GM10847 (cell line): Measurements from ENCODE around the gene EPB42.

Source experiments
- POLR2A ChIP-seq: IDR thresholded peaks from 2 replicates; pipeline ENCODE4 v1.6.1; 2011; ENCODE audit not compliant: insufficient read length; ENCODE audit errors: extremely low read depth

The EPB42 gene

DNA sequence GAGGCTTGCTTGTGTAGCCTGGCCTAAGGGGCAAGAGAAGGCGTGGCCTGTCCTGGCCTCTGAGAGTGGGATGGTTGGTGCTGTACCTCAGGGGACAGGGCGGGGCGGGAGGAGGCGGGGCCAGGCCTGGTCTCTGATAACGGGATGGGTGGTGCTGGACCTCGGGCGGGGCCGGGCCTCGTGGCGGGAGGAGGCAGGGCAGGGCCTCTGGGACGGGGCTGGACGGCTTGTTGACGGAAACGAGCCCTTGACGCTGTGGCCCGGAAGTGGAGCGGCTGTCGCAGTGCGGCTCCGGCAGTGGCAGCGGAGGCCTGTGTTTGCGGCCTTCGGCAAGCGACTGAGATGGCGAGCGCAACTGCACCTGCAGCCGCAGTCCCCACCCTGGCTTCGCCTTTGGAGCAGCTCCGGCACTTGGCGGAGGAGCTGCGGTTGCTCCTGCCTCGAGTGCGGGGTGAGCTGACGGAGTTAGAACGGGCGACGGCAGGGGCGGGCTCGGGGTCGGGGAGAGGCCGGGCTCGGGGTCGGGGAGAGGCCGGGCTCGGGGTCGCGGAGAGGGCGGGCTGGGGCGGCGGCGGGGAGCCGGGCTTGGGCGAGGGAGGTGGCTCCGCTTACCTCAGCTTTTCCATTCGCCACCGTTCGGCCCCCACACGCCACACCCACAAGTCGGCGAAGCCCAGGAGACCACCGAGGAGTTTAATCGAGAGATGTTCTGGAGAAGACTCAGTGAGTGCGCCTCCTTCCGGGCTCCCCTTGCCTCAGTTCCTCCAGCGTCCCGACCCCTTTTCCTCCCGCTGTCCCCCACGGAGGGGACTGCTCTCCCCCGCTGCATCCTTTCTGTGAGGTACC, 35.4 kb downstream of the EPB42 start, which contains the start of gene CCNDBP1:
Gene CCNDBP1, plus strand, starts transcription at position 247 of the 846 bp plus-strand sequence. Its CDS starts 96 bp downstream, at position 343.
- TF ChIP-seq POLR2A: peak; percentile 90

GRCh38 chr15:43184407-43185124, 36.3 kb downstream of the EPB42 start:
- TF ChIP-seq POLR2A: no peak

GRCh38 chr15:43183270-43183669, 37.5 kb downstream of the EPB42 start:
- TF ChIP-seq POLR2A: no peak

DNA sequence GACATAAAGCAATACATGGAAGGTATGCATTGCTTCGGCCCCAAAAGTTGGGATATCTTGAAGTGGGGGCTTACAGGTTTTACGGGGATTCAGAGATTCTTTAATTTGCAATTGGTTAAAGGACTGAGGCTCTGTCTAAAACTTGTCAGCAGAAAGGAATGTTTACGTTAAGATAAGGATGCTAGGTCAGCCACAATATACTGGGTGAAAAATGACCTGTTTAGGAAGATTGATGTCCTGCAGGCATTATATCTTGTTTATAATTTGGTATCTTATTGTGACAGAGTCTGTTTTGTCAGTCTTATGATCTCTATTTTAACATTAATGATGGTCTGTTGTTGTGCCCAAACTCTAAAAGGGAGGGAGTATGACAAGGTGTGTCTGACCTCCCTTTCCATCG, 50.9 kb downstream of the EPB42 start:
- no peak for TF ChIP-seq POLR2A

DNA sequence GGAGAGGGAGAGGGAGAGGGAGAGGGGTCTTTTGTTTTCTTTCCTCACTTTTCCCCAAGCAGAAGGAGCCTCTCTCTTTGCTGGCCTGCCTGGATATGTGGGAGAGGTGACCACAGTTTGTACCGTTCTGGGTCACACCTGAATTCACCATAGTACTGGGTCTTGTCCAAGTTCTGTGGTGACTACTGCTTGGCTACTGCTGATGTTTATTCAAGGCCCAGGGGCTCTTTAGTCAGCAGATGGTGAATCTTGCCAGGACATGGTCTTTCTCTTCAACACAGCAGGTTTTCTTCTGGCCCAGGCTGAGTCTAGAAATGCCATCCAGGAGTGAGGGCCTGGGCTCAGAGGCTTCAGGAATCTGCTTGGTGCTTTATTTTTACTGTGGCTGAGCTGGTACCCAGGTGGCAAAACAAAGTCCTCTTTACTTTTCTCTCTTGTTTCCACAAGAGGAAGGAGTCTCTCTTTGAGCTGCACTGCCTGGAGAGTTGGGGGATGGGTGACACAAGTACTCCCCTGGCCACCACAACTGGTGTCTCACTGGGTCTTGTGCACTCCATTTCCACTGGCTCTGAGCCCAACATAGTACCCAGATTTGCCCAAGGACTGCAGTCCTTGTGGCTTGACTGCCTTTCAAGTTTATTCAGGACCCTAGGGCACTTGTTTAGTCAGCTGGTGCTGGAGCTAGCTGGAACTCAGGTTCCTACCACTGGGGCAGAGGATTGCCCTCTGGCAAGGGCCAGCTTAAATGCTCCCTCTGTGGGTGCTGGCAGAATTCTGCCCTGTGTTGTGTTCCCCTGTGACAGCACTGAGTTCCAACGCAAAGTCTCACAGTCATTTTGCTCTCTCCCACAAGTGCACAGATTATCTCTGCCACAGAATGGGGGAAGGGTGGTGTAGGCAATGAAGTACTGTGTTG, 52.4 kb downstream of the EPB42 start:
- no peak for TF ChIP-seq POLR2A

GRCh38 chr15:43165801-43166325, 55.0 kb downstream of the EPB42 start:
- no peak for TF ChIP-seq POLR2A

DNA sequence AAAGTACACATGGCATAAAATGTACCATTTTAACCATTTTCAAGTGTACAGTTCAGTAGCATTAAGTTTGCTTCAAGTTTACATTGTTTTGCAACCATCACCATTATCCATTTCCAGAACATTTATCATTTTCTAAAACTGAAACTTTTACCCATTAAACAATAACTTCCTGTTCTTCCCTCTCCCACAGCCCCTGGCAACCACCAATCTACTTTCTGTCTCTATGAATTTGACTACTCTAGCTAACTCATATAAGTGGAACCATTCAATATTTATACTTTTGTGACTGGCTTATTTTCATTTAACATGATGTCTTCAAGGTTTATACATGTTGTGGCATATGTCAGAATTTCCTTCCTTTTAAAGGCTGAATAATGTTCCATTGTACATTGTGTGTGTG, 67.5 kb downstream of the EPB42 start:
- no peak for TF ChIP-seq POLR2A

- TF ChIP-seq POLR2A: no peak
These were observed 69.1 kb downstream of the EPB42 start for GRCh38 chr15:43151688-43152087.

DNA sequence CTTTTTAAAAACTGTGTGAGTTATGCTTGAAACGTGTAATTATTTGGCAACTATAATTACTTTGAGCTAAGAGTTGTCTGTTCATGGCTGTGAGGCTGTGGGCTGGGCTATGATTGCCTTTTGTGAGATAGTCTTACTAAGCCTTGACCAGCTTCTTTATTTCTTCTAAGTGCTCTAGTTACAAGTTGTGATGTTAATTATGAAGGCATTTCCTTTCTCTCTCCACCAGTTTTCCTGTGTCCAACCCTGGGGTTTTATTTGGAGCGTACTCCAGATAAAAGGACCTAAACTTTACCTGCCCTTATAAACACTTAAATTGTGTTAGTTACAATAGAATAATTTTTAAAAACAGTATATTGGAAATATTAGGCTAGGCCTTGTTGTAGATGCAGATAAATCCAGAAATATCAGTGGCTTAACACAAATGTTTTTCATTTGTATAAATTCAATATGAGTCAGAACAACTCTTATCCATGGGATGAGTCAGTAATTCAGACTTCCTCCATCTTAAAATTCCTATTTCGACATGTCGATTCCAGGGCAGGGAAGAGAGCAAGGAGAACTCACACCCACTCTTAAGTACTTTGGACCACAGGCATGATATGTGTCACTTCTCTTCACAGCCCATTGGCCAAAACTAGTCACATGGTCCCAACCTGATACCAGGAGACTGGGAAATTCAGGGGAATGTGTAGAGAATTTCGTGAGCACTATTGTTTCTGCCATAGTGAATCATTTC, 70.5 kb downstream of the EPB42 start:
- TF ChIP-seq POLR2A: no peak
